MM.1S (cell line): ENCODE data around the gene LOXHD1.

ENCODE experiments used
- EZH2 ChIP-seq: fragments of 300-600 bp; sonication (generic); optimal IDR thresholded peaks from 2 replicates; pipeline ENCODE3; 2017; ENCODE audit warnings: low read depth, mild to moderate bottlenecking, antibody characterized with exemption, low read length, mixed read lengths
- EZH2phosphoT487 ChIP-seq: fragments of 300-600 bp; sonication (generic); IDR thresholded peaks from 2 replicates; pipeline ENCODE4 v1.6.1; 2018; ENCODE audit warnings: antibody characterized with exemption, low read length

GRCh38 chr18:46433121-46433826 is 223.7 kb downstream of the LOXHD1 start:
- TF ChIP-seq EZH2 (no peak), EZH2phosphoT487 (no peak)
